ENCODE results near the gene RNF125.

The RNF125 gene

DNA sequence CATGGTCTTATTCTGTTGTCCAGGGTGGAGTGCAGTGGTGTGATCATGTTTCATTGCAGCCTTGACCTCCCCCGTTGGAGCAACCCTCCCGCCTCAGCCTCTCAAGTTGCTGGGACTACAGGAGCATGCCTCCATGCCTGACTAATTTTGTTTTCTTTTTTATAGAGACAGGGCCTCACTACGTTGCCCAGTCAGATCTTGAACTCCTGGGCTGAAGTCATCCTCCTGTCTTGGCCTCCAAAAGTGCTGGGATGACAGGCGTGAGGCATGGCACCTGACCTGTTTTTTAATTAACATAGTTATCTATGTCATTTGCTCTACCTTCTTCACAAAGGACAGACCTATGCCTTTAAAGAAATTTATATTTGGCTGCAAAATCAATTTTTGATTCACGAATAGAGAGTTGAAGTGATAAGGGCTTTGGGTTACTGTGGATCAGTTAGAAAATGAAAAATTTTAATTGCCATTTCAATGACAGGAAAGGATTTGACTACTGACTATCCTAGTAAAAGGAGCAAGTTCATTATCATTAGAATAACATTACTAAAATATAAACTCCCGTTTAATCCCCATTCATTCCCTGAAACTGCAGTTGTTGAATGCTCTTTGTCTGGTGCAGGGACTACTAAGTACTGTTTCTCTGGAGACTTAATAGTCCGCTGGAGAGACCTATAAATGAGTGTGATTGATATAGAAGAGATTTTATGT lies 76.7 kb downstream of the RNF125 start:
- POLR2A ChIA-PET = interaction anchor here (1.2 to 1.5 kb wide), 3 partner anchors 10 to 153 kb away, joined by 3 to 6 read pairs (median 5); partner anchors contain the start of genes RNF125 and TRAPPC8
- TF ChIP-seq CTBP1 (IDR thresholded peaks at IDR 0.05; ENCODE audit: borderline replicate concordance) (no peak), FOXK2 (IDR thresholded peaks at IDR 0.05) (no peak), SUZ12 (IDR thresholded peaks at IDR 0.05) (no peak), HDGF (IDR thresholded peaks at IDR 0.05; ENCODE audit: borderline replicate concordance) (no peak)
- CTCF ChIA-PET = no interaction called here
- no peak for DNase-seq (ENCODE audit: extremely low spot score)

DNA sequence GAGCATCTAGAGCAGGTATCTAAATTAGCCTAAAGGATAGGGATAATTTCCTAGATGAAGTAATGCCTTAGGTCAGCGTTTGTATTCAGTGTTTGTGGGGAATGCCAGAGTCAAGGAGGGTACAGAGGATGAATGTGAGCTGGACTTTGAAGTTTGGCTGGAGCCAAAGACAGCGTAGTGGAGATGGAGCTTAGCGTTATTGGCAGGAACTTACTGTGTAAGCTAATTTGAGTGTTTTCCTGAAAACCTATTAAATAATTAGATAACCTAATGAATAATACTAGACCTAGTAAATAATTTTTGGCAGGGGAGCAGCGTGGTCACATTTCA lies 77.2 kb downstream of the RNF125 start:
- no peak for DNase-seq (ENCODE audit: extremely low spot score)
- TF ChIP-seq NFRKB (IDR thresholded peaks at IDR 0.05) = no peak
- TF ChIP-seq L3MBTL2 (conservative IDR thresholded peaks at IDR 0.05) = no peak
- TF ChIP-seq SUZ12 (IDR thresholded peaks at IDR 0.05) = no peak
- TF ChIP-seq SP1 (IDR thresholded peaks at IDR 0.05) = no peak
- TF ChIP-seq ZNF384 (IDR thresholded peaks at IDR 0.05) = no peak
- no peak for TF ChIP-seq LEF1 (IDR thresholded peaks at IDR 0.05; ENCODE audit: borderline replicate concordance)
- TF ChIP-seq HDGF (IDR thresholded peaks at IDR 0.05; ENCODE audit: borderline replicate concordance) = no peak
- TF ChIP-seq BHLHE40 (IDR thresholded peaks at IDR 0.05; ENCODE audit: borderline replicate concordance) = no peak
- TF ChIP-seq FOXM1 (IDR thresholded peaks at IDR 0.05; ENCODE audit: borderline replicate concordance) = no peak
- TF ChIP-seq CTBP1 (IDR thresholded peaks at IDR 0.05; ENCODE audit: borderline replicate concordance) = no peak
- TF ChIP-seq FOXA1 (IDR thresholded peaks at IDR 0.05) = no peak
- no peak for TF ChIP-seq TARDBP (IDR thresholded peaks at IDR 0.05)
- TF ChIP-seq ARNT (IDR thresholded peaks at IDR 0.05) = no peak
- TF ChIP-seq, protein P1, sequence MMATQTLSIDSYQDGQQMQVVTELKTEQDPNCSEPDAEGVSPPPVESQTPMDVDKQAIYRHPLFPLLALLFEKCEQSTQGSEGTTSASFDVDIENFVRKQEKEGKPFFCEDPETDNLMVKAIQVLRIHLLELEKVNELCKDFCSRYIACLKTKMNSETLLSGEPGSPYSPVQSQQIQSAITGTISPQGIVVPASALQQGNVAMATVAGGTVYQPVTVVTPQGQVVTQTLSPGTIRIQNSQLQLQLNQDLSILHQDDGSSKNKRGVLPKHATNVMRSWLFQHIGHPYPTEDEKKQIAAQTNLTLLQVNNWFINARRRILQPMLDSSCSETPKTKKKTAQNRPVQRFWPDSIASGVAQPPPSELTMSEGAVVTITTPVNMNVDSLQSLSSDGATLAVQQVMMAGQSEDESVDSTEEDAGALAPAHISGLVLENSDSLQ (IDR thresholded peaks at IDR 0.05) = no peak
- TF ChIP-seq ELF4 (IDR thresholded peaks at IDR 0.05) = no peak
- no peak for TF ChIP-seq FOXK2 (IDR thresholded peaks at IDR 0.05)
- CTCF ChIA-PET = no interaction called here
- POLR2A ChIA-PET = interaction anchor here (1.2 to 1.5 kb wide), 4 partner anchors 9 to 153 kb away, joined by 3 to 6 read pairs (median 4); partner anchors contain the start of genes RNF125 and TRAPPC8

DNA sequence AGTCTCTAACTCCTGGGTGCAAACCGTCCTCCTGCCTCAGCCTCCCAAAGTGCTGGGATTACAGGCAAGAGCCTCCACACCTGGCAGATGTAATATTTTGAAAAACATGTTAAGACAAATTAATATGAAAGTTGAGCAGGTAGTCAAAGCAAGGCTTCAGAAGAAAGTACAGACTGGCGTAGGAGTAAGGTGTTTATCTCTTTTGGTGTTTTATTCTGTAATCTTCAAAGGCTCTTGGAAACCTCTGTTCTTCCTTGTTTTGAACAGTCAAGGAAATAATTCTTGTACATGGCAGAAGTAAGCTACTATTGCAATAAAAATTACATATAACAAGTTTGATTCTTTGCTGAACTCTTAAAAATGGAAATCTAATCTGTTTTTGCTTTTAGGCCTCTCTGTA lies 78.3 kb downstream of the RNF125 start:
- TF ChIP-seq LEF1 (IDR thresholded peaks at IDR 0.05; ENCODE audit: borderline replicate concordance) = no peak
- no peak for DNase-seq (ENCODE audit: extremely low spot score)
- ChIA-PET POLR2A (interaction anchor here (1.3 to 1.5 kb wide), 3 partner anchors 8 to 154 kb away, joined by 3 to 5 read pairs (median 4); partner anchors contain the start of gene TRAPPC8), CTCF (no interaction called here)

DNA sequence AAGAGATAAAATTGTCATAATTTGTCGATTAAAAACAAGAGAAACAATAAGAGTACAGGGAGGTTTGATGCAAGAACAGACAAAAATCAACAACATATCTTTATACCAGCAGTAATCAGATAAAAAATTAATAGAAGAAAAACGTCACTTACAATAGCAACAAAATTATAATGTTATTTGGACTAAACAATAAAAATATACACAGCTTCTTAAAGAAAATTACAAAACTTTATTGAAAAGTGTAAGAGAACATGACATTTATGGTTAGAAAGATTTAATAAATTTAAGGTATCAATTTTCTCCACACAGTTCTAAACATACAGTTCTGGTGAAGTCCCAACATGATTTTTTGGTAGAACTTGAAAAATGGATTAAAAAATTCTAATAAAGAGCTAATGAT lies 85.9 kb downstream of the RNF125 start:
- ChIA-PET POLR2A (interaction anchor here (0.9 to 1.8 kb wide), 2 partner anchors 8 to 12 kb away, joined by 3 to 7 read pairs; partner anchors contain the start of gene RNF138), CTCF (interaction anchor here (0.7 kb wide), 1 partner anchor 28 kb away, joined by 4 read pairs; no protein-coding TSS in a partner anchor)
- TF ChIP-seq ELF4 (IDR thresholded peaks at IDR 0.05) = no peak
- no peak for TF ChIP-seq FOXK2 (IDR thresholded peaks at IDR 0.05)
- no peak for TF ChIP-seq TARDBP (IDR thresholded peaks at IDR 0.05)
- TF ChIP-seq ZNF384 (IDR thresholded peaks at IDR 0.05) = no peak
- TF ChIP-seq LEF1 (IDR thresholded peaks at IDR 0.05; ENCODE audit: borderline replicate concordance) = no peak
- no peak for TF ChIP-seq ARNT (IDR thresholded peaks at IDR 0.05)
- TF ChIP-seq NFRKB (IDR thresholded peaks at IDR 0.05) = no peak
- DNase-seq (ENCODE audit: extremely low spot score) = no peak

DNA sequence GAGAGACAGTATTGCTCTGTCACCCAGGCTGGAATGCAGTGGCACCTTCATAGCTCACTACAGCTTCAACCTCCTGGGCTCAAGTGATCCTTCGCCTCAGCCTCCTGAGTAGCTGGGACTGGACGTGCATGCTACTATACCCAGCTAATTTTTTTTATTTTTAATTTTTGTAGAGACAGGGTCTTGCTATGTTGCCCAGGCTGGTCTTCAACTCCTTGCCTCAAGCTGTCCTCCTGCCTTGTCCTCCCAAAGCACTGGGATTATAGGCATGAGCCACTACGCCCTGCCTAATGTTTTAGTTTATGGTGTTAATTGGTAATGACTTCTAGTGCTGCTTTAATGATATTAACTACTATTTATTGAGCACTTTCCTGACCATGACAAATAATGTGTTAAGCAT lies 91.4 kb downstream of the RNF125 start:
- CTCF ChIA-PET = no interaction called here
- POLR2A ChIA-PET = no interaction called here

DNA sequence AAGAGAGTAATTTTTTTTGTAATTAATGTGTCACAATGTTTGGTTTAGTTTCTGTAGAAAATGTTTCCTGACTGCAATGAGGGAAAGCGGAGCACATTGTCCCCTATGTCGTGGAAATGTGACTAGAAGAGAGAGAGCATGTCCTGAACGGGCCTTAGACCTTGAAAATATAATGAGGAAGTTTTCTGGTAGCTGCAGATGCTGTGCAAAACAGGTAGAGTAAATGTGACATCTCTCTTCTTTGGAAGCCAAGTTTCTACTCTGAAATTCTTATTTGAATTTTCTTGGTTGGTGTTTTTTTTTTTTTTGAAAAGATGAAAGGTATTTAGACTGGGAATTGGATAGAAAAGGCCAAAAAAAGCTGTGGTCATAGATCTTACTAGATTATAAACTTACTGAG lies 93.1 kb downstream of the RNF125 start:
- CTCF ChIA-PET = interaction anchor here (0.6 kb wide), 1 partner anchor 170 kb away, joined by 5 read pairs; no protein-coding TSS in a partner anchor
- POLR2A ChIA-PET = no interaction called here
- no peak for DNase-seq (ENCODE audit: extremely low spot score)
- no peak for TF ChIP-seq SUZ12 (IDR thresholded peaks at IDR 0.05)
- TF ChIP-seq ARNT (IDR thresholded peaks at IDR 0.05) = no peak
- TF ChIP-seq NFRKB (IDR thresholded peaks at IDR 0.05) = no peak
- TF ChIP-seq BHLHE40 (IDR thresholded peaks at IDR 0.05; ENCODE audit: borderline replicate concordance) = no peak
- no peak for TF ChIP-seq HDGF (IDR thresholded peaks at IDR 0.05; ENCODE audit: borderline replicate concordance)
- TF ChIP-seq FOXA1 (IDR thresholded peaks at IDR 0.05) = no peak
- TF ChIP-seq FOXM1 (IDR thresholded peaks at IDR 0.05; ENCODE audit: borderline replicate concordance) = no peak
- no peak for TF ChIP-seq TARDBP (IDR thresholded peaks at IDR 0.05)
- TF ChIP-seq ZNF384 (IDR thresholded peaks at IDR 0.05) = no peak

More for the DNA sequence above, 91.4 kb downstream of the RNF125 start:
- no peak for DNase-seq (ENCODE audit: extremely low spot score)
- TF ChIP-seq ELF4 (IDR thresholded peaks at IDR 0.05) = no peak
- TF ChIP-seq NFRKB (IDR thresholded peaks at IDR 0.05) = no peak
- no peak for TF ChIP-seq L3MBTL2 (conservative IDR thresholded peaks at IDR 0.05)
- TF ChIP-seq, protein P1 (IDR thresholded peaks at IDR 0.05) = no peak
- no peak for TF ChIP-seq ZNF384 (IDR thresholded peaks at IDR 0.05)
- no peak for TF ChIP-seq BHLHE40 (IDR thresholded peaks at IDR 0.05; ENCODE audit: borderline replicate concordance)
- TF ChIP-seq HDGF (IDR thresholded peaks at IDR 0.05; ENCODE audit: borderline replicate concordance) = no peak
- TF ChIP-seq SUZ12 (IDR thresholded peaks at IDR 0.05) = no peak

DNA sequence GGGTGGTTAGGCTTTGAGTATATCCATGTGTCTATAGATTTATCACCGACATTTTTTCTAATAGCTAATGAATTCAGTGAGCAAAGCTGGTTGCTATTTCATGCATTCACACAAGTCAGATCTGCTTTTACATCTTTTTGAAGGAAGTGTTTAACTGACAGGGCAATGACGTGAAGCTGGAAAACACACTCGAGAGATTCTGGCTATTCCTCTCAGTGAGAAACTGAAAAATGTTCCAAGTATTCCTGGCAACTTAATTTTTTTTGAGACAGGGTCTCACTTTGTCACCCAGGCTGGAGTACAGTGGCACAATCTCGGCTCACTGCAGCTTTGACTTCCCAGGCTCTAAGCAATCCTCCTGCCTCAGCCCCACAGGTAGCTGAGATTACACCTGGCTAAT lies 94.2 kb downstream of the RNF125 start:
- no peak for TF ChIP-seq FOXK2 (IDR thresholded peaks at IDR 0.05)
- TF ChIP-seq SP1 (IDR thresholded peaks at IDR 0.05) = no peak
- TF ChIP-seq, protein P1 (IDR thresholded peaks at IDR 0.05) = no peak
- TF ChIP-seq L3MBTL2 (conservative IDR thresholded peaks at IDR 0.05) = no peak
- TF ChIP-seq TARDBP (IDR thresholded peaks at IDR 0.05) = no peak
- TF ChIP-seq ARNT (IDR thresholded peaks at IDR 0.05) = no peak
- TF ChIP-seq SUZ12 (IDR thresholded peaks at IDR 0.05) = no peak
- TF ChIP-seq FOXM1 (IDR thresholded peaks at IDR 0.05; ENCODE audit: borderline replicate concordance) = no peak
- TF ChIP-seq HDGF (IDR thresholded peaks at IDR 0.05; ENCODE audit: borderline replicate concordance) = no peak
- POLR2A ChIA-PET = interaction anchor here (0.7 kb wide), 1 partner anchor 16 kb away, joined by 4 read pairs; no protein-coding TSS in a partner anchor
- CTCF ChIA-PET = interaction anchor here (0.7 kb wide), 1 partner anchor 45 kb away, joined by 3 read pairs; no protein-coding TSS in a partner anchor
- no peak for DNase-seq (ENCODE audit: extremely low spot score)

Data from HEK293T (cell line).